Mucosa of rectum (tissue), 2 donors: ENCODE data around the gene CDK6.

Experiments
- H3K27ac ChIP-seq, 2 donors: one replicate each; pipeline ENCODE4 v1.7.0; 2013; ENCODE audit warnings: inconsistent platforms in 2 of 2, low read depth in 2 of 2, low read length in 2 of 2
- H3K27me3 ChIP-seq, 2 donors: one replicate each; pipeline ENCODE4 v1.7.0; 2013; ENCODE audit warnings: low read length in 2 of 2; ENCODE audit not compliant: control insufficient read depth in 2 of 2, insufficient read depth in 2 of 2
- H3K36me3 ChIP-seq, 2 donors: one replicate each; pipeline ENCODE4 v1.7.0; 2013; ENCODE audit warnings: low read length in 2 of 2; ENCODE audit not compliant: control insufficient read depth in 2 of 2, insufficient read depth in 2 of 2
- H3K4me1 ChIP-seq, 2 donors: one replicate each; pipeline ENCODE4 v1.7.0; 2013; ENCODE audit warnings: low read length in 2 of 2, mild to moderate bottlenecking in 1 of 2; ENCODE audit not compliant: control insufficient read depth in 2 of 2, insufficient read depth in 2 of 2
- H3K4me3 ChIP-seq, 2 donors: one replicate each; pipeline ENCODE4 v1.7.0; 2013; ENCODE audit warnings: low read length in 2 of 2
- H3K9ac ChIP-seq, 2 donors: one replicate each; pipeline ENCODE4 v1.7.0; 2013; ENCODE audit warnings: low read length in 2 of 2, low read depth in 1 of 2, mild to moderate bottlenecking in 1 of 2
- H3K9me3 ChIP-seq, 2 donors: one replicate each; pipeline ENCODE4 v1.7.0; 2013; ENCODE audit warnings: low read length in 2 of 2; ENCODE audit not compliant: control insufficient read depth in 2 of 2
- donor health status: healthy.
- donor health status: Normal muscosa, but diverticular disease.

The CDK6 gene

GRCh38 chr7:92696584-92696983, 139.8 kb downstream of the CDK6 start:
- Histone ChIP-seq H3K9me3 (no peaks in the 10 kb centered on the region), H3K4me3 (no peak overlapping the region), H3K27ac (no peak overlapping the region), H3K36me3 (no peaks in the 10 kb centered on the region), H3K9ac (no peak overlapping the region), H3K4me1 (peaks cover 18 to 25% of the 10 kb centered on the region in 2 donors), H3K27me3 (no peaks in the 10 kb centered on the region)

- Histone ChIP-seq H3K27me3 (no peaks in the 10 kb centered on the region), H3K9me3 (no peaks in the 10 kb centered on the region), H3K4me3 (peak overlapping the region; percentile 73 to 84), H3K27ac (peak overlapping the region; percentile 59 to 74), H3K4me1 (peaks cover 18 to 25% of the 10 kb centered on the region in 2 donors), H3K9ac (peak overlapping the region; percentile 27 to 58), H3K36me3 (no peaks in the 10 kb centered on the region)
These were observed 140.8 kb downstream of the CDK6 start for GRCh38 chr7:92695308-92696261.

- H3K4me1 ChIP-seq: peaks cover 15 to 25% of the 10 kb centered on the region in 2 donors
- peak overlapping the region in 1 of 2 donors; percentile 13 for H3K27ac ChIP-seq
- H3K27me3 ChIP-seq: no peaks in the 10 kb centered on the region
These were observed 142.2 kb downstream of the CDK6 start for GRCh38 chr7:92694211-92694610.

GRCh38 chr7:92693519-92693918, 142.9 kb downstream of the CDK6 start:
- Histone ChIP-seq H3K27me3 (no peaks in the 10 kb centered on the region), H3K27ac (no peak overlapping the region), H3K9me3 (no peaks in the 10 kb centered on the region)

More at GRCh38 chr7:92694211-92694610, 142.2 kb downstream of the CDK6 start:
- Histone ChIP-seq H3K9me3 (no peaks in the 10 kb centered on the region), H3K9ac (no peak overlapping the region), H3K36me3 (no peaks in the 10 kb centered on the region), H3K4me3 (no peak overlapping the region)

GRCh38 chr7:92691578-92691977, 144.8 kb downstream of the CDK6 start:
- Histone ChIP-seq H3K4me1 (peaks cover 5 to 15% of the 10 kb centered on the region in 2 donors), H3K27ac (no peak overlapping the region), H3K9ac (no peak overlapping the region)

More at GRCh38 chr7:92693519-92693918, 142.9 kb downstream of the CDK6 start:
- H3K9ac ChIP-seq: no peak overlapping the region
- peaks cover 13 to 25% of the 10 kb centered on the region in 2 donors for H3K4me1 ChIP-seq
- H3K36me3 ChIP-seq: no peaks in the 10 kb centered on the region
- no peak overlapping the region for H3K4me3 ChIP-seq

GRCh38 chr7:92685136-92686042, 151.0 kb downstream of the CDK6 start:
- no peaks in the 10 kb centered on the region for H3K27me3 ChIP-seq
- H3K4me1 ChIP-seq: peaks cover 5 to 16% of the 10 kb centered on the region in 2 donors
- H3K9me3 ChIP-seq: no peaks in the 10 kb centered on the region
- H3K4me3 ChIP-seq: no peak overlapping the region
- H3K27ac ChIP-seq: no peak overlapping the region
- no peak overlapping the region for H3K9ac ChIP-seq
- H3K36me3 ChIP-seq: no peaks in the 10 kb centered on the region

More at GRCh38 chr7:92691578-92691977, 144.8 kb downstream of the CDK6 start:
- Histone ChIP-seq H3K27me3 (no peaks in the 10 kb centered on the region), H3K9me3 (no peaks in the 10 kb centered on the region), H3K4me3 (no peak overlapping the region), H3K36me3 (no peaks in the 10 kb centered on the region)

- H3K9me3 ChIP-seq: no peaks in the 10 kb centered on the region
- no peaks in the 10 kb centered on the region for H3K36me3 ChIP-seq
- no peak overlapping the region for H3K4me3 ChIP-seq
- peaks cover 5 to 16% of the 10 kb centered on the region in 2 donors for H3K4me1 ChIP-seq
- H3K27me3 ChIP-seq: no peaks in the 10 kb centered on the region
- no peak overlapping the region for H3K27ac ChIP-seq
- no peak overlapping the region for H3K9ac ChIP-seq
These were observed 152.1 kb downstream of the CDK6 start for GRCh38 chr7:92684274-92684673.

GRCh38 chr7:92682903-92683539, 153.4 kb downstream of the CDK6 start:
- peaks cover 5 to 16% of the 10 kb centered on the region in 2 donors for H3K4me1 ChIP-seq
- H3K9ac ChIP-seq: no peak overlapping the region
- H3K27ac ChIP-seq: peak overlapping the region in 1 of 2 donors; percentile 1
- H3K4me3 ChIP-seq: no peak overlapping the region
- H3K27me3 ChIP-seq: no peaks in the 10 kb centered on the region
- no peaks in the 10 kb centered on the region for H3K9me3 ChIP-seq
- H3K36me3 ChIP-seq: no peaks in the 10 kb centered on the region

- Histone ChIP-seq H3K27ac (no peak overlapping the region), H3K4me3 (no peak overlapping the region), H3K36me3 (no peaks in the 10 kb centered on the region), H3K4me1 (peaks cover 5 to 16% of the 10 kb centered on the region in 2 donors), H3K9ac (no peak overlapping the region), H3K27me3 (no peaks in the 10 kb centered on the region), H3K9me3 (no peaks in the 10 kb centered on the region)
These were observed 154.0 kb downstream of the CDK6 start for GRCh38 chr7:92682330-92682729.
